GM12865 (cell line): ENCODE data around the gene GSS.

ENCODE experiments used
- DNase-seq: peaks from one replicate; pipeline ENCODE4 v3.0.0; 2010; ENCODE audit warnings: low read depth
- H3K4me3 ChIP-seq: 2 replicates; pipeline ENCODE4 v1.5.1; 2011; ENCODE audit warnings: mild to moderate bottlenecking, low read depth, low read length, control low read depth
- TF ChIP-seq, protein P1 (sequence below): IDR thresholded peaks from 2 replicates; pipeline ENCODE4 v1.5.1; 2011; ENCODE audit warnings: low read length, control low read depth, low read depth, inconsistent platforms; ENCODE audit not compliant: insufficient read depth; ENCODE audit errors: missing control alignments

GSS gene

DNA sequence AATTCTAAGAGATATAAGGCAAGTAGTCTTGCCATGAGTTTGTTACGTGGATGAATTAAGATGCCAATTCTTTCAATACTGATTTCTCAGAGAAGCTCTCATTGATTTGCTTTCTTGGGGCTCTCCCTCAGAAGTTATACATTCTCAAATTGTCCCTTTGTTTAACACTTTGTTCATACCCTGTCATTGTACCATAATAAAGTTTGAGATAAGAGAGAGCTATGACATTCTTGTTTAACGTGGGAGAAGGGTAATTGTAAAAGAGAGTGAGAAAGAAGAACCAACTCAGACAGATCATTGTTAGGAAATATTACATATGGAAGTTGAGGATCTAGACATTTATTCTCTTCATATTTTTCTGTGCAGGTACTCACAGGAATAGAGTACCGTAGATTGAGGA is 60.1 kb downstream of the GSS start:
- no peak for DNase-seq
- H3K4me3 ChIP-seq: no peak overlapping the region
- TF ChIP-seq, protein P1, sequence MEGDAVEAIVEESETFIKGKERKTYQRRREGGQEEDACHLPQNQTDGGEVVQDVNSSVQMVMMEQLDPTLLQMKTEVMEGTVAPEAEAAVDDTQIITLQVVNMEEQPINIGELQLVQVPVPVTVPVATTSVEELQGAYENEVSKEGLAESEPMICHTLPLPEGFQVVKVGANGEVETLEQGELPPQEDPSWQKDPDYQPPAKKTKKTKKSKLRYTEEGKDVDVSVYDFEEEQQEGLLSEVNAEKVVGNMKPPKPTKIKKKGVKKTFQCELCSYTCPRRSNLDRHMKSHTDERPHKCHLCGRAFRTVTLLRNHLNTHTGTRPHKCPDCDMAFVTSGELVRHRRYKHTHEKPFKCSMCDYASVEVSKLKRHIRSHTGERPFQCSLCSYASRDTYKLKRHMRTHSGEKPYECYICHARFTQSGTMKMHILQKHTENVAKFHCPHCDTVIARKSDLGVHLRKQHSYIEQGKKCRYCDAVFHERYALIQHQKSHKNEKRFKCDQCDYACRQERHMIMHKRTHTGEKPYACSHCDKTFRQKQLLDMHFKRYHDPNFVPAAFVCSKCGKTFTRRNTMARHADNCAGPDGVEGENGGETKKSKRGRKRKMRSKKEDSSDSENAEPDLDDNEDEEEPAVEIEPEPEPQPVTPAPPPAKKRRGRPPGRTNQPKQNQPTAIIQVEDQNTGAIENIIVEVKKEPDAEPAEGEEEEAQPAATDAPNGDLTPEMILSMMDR: no peak

DNA sequence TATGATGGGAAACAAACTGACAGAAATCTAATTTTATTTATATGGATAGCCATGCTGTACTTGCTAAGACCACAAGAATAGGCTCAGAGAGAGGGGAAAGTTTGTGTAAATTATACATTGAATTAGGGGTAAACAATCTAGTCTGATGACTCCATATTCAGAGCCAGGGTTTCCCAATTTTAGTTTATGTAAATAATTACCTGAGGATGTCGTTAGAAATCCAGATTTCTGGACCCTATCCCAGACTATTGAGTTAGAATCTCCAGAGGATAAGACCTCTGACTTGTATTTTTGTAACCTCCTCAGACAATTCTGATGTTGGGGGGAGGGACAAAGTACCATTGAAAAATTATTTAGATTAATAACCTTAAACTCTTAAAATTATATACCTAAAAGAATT is 60.9 kb downstream of the GSS start:
- H3K4me3 ChIP-seq: no peak overlapping the region
- no peak for DNase-seq
- TF ChIP-seq, protein P1: no peak

GRCh38 chr20:34892671-34893070 is 62.9 kb downstream of the GSS start:
- H3K4me3 ChIP-seq: no peak overlapping the region
- DNase-seq: no peak
- TF ChIP-seq, protein P1: no peak

- peak; percentile 9 for DNase-seq
- TF ChIP-seq, protein P1: no peak
- H3K4me3 ChIP-seq: no peak overlapping the region
Observed at GRCh38 chr20:34891166-34892062, 64.2 kb downstream of the GSS start.

DNA sequence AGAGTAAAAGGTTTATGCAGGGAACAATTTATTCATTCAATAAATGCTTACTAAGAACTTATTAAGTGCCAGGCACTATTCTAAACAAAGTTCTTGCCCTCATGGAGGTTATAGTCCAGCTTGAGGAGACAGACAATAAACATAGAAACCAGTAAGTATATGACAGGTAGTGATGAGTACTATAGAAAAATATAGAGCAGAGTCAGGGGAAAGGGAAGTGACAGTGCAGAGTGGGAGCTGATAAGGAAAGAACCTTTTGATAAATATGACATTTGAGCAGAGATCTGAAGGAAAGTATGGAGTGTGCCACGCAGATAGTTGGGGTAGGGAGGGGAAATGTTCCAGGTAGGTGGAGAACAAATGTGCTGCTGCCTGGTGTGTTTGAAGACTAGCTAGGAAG is 67.1 kb downstream of the GSS start:
- TF ChIP-seq, protein P1: no peak
- no peak overlapping the region for H3K4me3 ChIP-seq
- DNase-seq: no peak

GRCh38 chr20:34887023-34887422 is 68.6 kb downstream of the GSS start:
- no peak overlapping the region for H3K4me3 ChIP-seq
- TF ChIP-seq, protein P1: no peak
- peak; percentile 44 for DNase-seq

DNA sequence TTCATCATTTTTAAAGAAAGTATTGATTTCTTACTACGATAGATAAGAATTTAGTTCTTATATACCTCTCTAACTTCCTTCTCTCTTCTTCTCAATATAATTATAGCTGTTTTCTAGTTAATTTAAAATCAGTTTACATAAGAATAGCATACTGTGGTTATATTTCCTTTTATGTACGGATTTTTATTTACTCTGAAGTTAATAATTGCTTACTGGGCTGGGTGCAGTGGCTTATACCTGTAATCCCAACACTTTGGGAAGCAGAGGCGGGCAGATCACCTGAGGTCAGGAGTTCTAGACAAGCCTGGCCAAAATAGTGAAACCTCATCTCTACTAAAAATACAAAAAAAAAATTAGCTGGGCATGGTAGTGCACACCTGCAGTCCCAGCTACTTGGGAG is 69.5 kb downstream of the GSS start:
- TF ChIP-seq, protein P1: no peak
- DNase-seq: no peak
- no peak overlapping the region for H3K4me3 ChIP-seq
